Measurements from ENCODE around the gene NEUROD1.

The NEUROD1 gene

GRCh38 chr2:181698223-181698622 lies 17.9 kb upstream of the NEUROD1 start:
- no peak for TF ChIP-seq YY1 (IDR thresholded peaks at IDR 0.05; ENCODE audit: insufficient read depth, insufficient read length)
- TF ChIP-seq SUZ12 (IDR thresholded peaks at IDR 0.05; ENCODE audit: extremely low read depth, insufficient read depth, insufficient read length), result no peak
- no peak for TF ChIP-seq ZNF274 (IDR thresholded peaks at IDR 0.05; ENCODE audit: low read depth, low read length)
- H3K9me3 ChIP-seq (ENCODE audit: insufficient read depth, low read length), result peaks cover 7% of the 10 kb centered on the region; the same call in 1 of the 2 replicates
- no peak overlapping the region for H3K4me3 ChIP-seq (ENCODE audit: insufficient read length, low read depth)
- H3K4me1 ChIP-seq (ENCODE audit: insufficient read depth, insufficient read length), result no peaks in the 10 kb centered on the region
- H3K27me3 ChIP-seq (ENCODE audit: insufficient read depth, insufficient read length), result peaks cover 27% of the 10 kb centered on the region
- no peak overlapping the region for H3K9ac ChIP-seq (ENCODE audit: insufficient read length, low read depth)
- DNase-seq (ENCODE audit: low read depth, low spot score), result no peak
- H3K36me3 ChIP-seq (ENCODE audit: insufficient read depth, insufficient read length, low read length), result no peaks in the 10 kb centered on the region

GRCh38 chr2:181697571-181697970 lies 17.3 kb upstream of the NEUROD1 start:
- TF ChIP-seq SUZ12 (IDR thresholded peaks at IDR 0.05; ENCODE audit: extremely low read depth, insufficient read depth, insufficient read length) (no peak), ZNF274 (IDR thresholded peaks at IDR 0.05; ENCODE audit: low read depth, low read length) (no peak), YY1 (IDR thresholded peaks at IDR 0.05; ENCODE audit: insufficient read depth, insufficient read length) (no peak)
- Histone ChIP-seq H3K9me3 (ENCODE audit: insufficient read depth, low read length) (peaks cover under 1% of the 10 kb centered on the region; the same call in 1 of the 2 replicates), H3K9ac (ENCODE audit: insufficient read length, low read depth) (no peak overlapping the region), H3K4me3 (ENCODE audit: insufficient read length, low read depth) (no peak overlapping the region), H3K4me1 (ENCODE audit: insufficient read depth, insufficient read length) (no peaks in the 10 kb centered on the region), H3K36me3 (ENCODE audit: insufficient read depth, insufficient read length, low read length) (no peaks in the 10 kb centered on the region), H3K27me3 (ENCODE audit: insufficient read depth, insufficient read length) (peaks cover 32% of the 10 kb centered on the region)
- no peak for DNase-seq (ENCODE audit: low read depth, low spot score)

- Histone ChIP-seq H3K9ac (ENCODE audit: insufficient read length, low read depth) (no peak overlapping the region), H3K4me1 (ENCODE audit: insufficient read depth, insufficient read length) (no peaks in the 10 kb centered on the region), H3K9me3 (ENCODE audit: insufficient read depth, low read length) (no peaks in the 10 kb centered on the region), H3K4me3 (ENCODE audit: insufficient read length, low read depth) (no peak overlapping the region), H3K27me3 (ENCODE audit: insufficient read depth, insufficient read length) (peaks cover 32% of the 10 kb centered on the region), H3K36me3 (ENCODE audit: insufficient read depth, insufficient read length, low read length) (no peaks in the 10 kb centered on the region)
- TF ChIP-seq YY1 (IDR thresholded peaks at IDR 0.05; ENCODE audit: insufficient read depth, insufficient read length), result no peak
- no peak for TF ChIP-seq ZNF274 (IDR thresholded peaks at IDR 0.05; ENCODE audit: low read depth, low read length)
- TF ChIP-seq SUZ12 (IDR thresholded peaks at IDR 0.05; ENCODE audit: extremely low read depth, insufficient read depth, insufficient read length), result no peak
- no peak for DNase-seq (ENCODE audit: low read depth, low spot score)
Observed at GRCh38 chr2:181697126-181697525, 16.8 kb upstream of the NEUROD1 start.

GRCh38 chr2:181694271-181694670 lies 14.0 kb upstream of the NEUROD1 start:
- TF ChIP-seq ZNF274 (IDR thresholded peaks at IDR 0.05; ENCODE audit: low read depth, low read length) (no peak), YY1 (IDR thresholded peaks at IDR 0.05; ENCODE audit: insufficient read depth, insufficient read length) (no peak), SUZ12 (IDR thresholded peaks at IDR 0.05; ENCODE audit: extremely low read depth, insufficient read depth, insufficient read length) (no peak)
- Histone ChIP-seq H3K4me3 (ENCODE audit: insufficient read length, low read depth) (no peak overlapping the region), H3K36me3 (ENCODE audit: insufficient read depth, insufficient read length, low read length) (no peaks in the 10 kb centered on the region), H3K27me3 (ENCODE audit: insufficient read depth, insufficient read length) (peaks cover 57% of the 10 kb centered on the region), H3K4me1 (ENCODE audit: insufficient read depth, insufficient read length) (no peaks in the 10 kb centered on the region), H3K9ac (ENCODE audit: insufficient read length, low read depth) (no peak overlapping the region), H3K9me3 (ENCODE audit: insufficient read depth, low read length) (no peaks in the 10 kb centered on the region)
- no peak for DNase-seq (ENCODE audit: low read depth, low spot score)

GRCh38 chr2:181690860-181691259 lies 10.5 kb upstream of the NEUROD1 start:
- no peak overlapping the region for H3K9ac ChIP-seq (ENCODE audit: insufficient read length, low read depth)
- H3K4me3 ChIP-seq (ENCODE audit: insufficient read length, low read depth), result no peak overlapping the region
- DNase-seq (ENCODE audit: low read depth, low spot score), result no peak
- H3K9me3 ChIP-seq (ENCODE audit: insufficient read depth, low read length), result no peaks in the 10 kb centered on the region
- H3K27me3 ChIP-seq (ENCODE audit: insufficient read depth, insufficient read length), result peaks cover 77% of the 10 kb centered on the region
- TF ChIP-seq YY1 (IDR thresholded peaks at IDR 0.05; ENCODE audit: insufficient read depth, insufficient read length) (no peak), SUZ12 (IDR thresholded peaks at IDR 0.05; ENCODE audit: extremely low read depth, insufficient read depth, insufficient read length) (no peak), ZNF274 (IDR thresholded peaks at IDR 0.05; ENCODE audit: low read depth, low read length) (no peak)
- no peaks in the 10 kb centered on the region for H3K36me3 ChIP-seq (ENCODE audit: insufficient read depth, insufficient read length, low read length)
- no peaks in the 10 kb centered on the region for H3K4me1 ChIP-seq (ENCODE audit: insufficient read depth, insufficient read length)

- Histone ChIP-seq H3K36me3 (ENCODE audit: insufficient read depth, insufficient read length, low read length) (no peaks in the 10 kb centered on the region), H3K9ac (ENCODE audit: insufficient read length, low read depth) (no peak overlapping the region), H3K9me3 (ENCODE audit: insufficient read depth, low read length) (no peaks in the 10 kb centered on the region), H3K27me3 (ENCODE audit: insufficient read depth, insufficient read length) (peaks cover 96% of the 10 kb centered on the region), H3K4me1 (ENCODE audit: insufficient read depth, insufficient read length) (peaks cover 16% of the 10 kb centered on the region), H3K4me3 (ENCODE audit: insufficient read length, low read depth) (no peak overlapping the region)
- no peak for TF ChIP-seq SUZ12 (IDR thresholded peaks at IDR 0.05; ENCODE audit: extremely low read depth, insufficient read depth, insufficient read length)
- no peak for TF ChIP-seq ZNF274 (IDR thresholded peaks at IDR 0.05; ENCODE audit: low read depth, low read length)
- TF ChIP-seq YY1 (IDR thresholded peaks at IDR 0.05; ENCODE audit: insufficient read depth, insufficient read length), result no peak
- no peak for DNase-seq (ENCODE audit: low read depth, low spot score)
Observed at GRCh38 chr2:181686576-181687185, 6.4 kb upstream of the NEUROD1 start.

- Histone ChIP-seq H3K36me3 (ENCODE audit: insufficient read depth, insufficient read length, low read length) (no peaks in the 10 kb centered on the region), H3K4me1 (ENCODE audit: insufficient read depth, insufficient read length) (peaks cover 23% of the 10 kb centered on the region), H3K9ac (ENCODE audit: insufficient read length, low read depth) (no peak overlapping the region), H3K4me3 (ENCODE audit: insufficient read length, low read depth) (no peak overlapping the region), H3K27me3 (ENCODE audit: insufficient read depth, insufficient read length) (peaks cover 98% of the 10 kb centered on the region), H3K9me3 (ENCODE audit: insufficient read depth, low read length) (no peaks in the 10 kb centered on the region)
- TF ChIP-seq YY1 (IDR thresholded peaks at IDR 0.05; ENCODE audit: insufficient read depth, insufficient read length) (no peak), ZNF274 (IDR thresholded peaks at IDR 0.05; ENCODE audit: low read depth, low read length) (no peak), SUZ12 (IDR thresholded peaks at IDR 0.05; ENCODE audit: extremely low read depth, insufficient read depth, insufficient read length) (no peak)
- DNase-seq (ENCODE audit: low read depth, low spot score), result no peak
Observed at GRCh38 chr2:181685150-181685688, 4.9 kb upstream of the NEUROD1 start.
